ENCODE results near the gene ENTREP3.
A peak's percentile ranks its signal among the peaks of the same experiment; 100 is the strongest.

The ENTREP3 gene

GRCh38 chr1:155277902-155278688, 22.8 kb upstream of the ENTREP3 start:
- peak; percentile 87 for DNase-seq

- peak; percentile 97 for DNase-seq
Measured at GRCh38 chr1:155277070-155277901, 22.0 kb upstream of the ENTREP3 start, which contains the start of gene HCN3. HCN3 (plus strand) TSS chr1:155277463; CDS start chr1:155277591, 128 bp downstream.

GRCh38 chr1:155273343-155274245, 18.3 kb upstream of the ENTREP3 start, which contains the start of gene CLK2:
CLK2 (minus strand) TSS chr1:155273504; CDS start chr1:155270977, 2,527 bp downstream.
- DNase-seq, result peak; percentile 97

- peak; percentile 39 for DNase-seq
Measured at GRCh38 chr1:155272466-155273342, 17.4 kb upstream of the ENTREP3 start.

- no peak for DNase-seq
Measured at GRCh38 chr1:155269381-155269780, 14.1 kb upstream of the ENTREP3 start.

- no peak for DNase-seq
Measured at GRCh38 chr1:155268630-155269029, 13.3 kb upstream of the ENTREP3 start.

GRCh38 chr1:155267373-155267772, 12.1 kb upstream of the ENTREP3 start:
- DNase-seq, result no peak

- no peak for DNase-seq
Measured at GRCh38 chr1:155266553-155266952, 11.3 kb upstream of the ENTREP3 start.

GRCh38 chr1:155263067-155263466, 7.8 kb upstream of the ENTREP3 start:
- DNase-seq, result no peak

GRCh38 chr1:155261852-155262673, 6.8 kb upstream of the ENTREP3 start, which contains the start of gene SCAMP3:
SCAMP3 (minus strand) TSS chr1:155262360; CDS start chr1:155262151, 209 bp downstream.
- DNase-seq, result peak; percentile 98

- no peak for DNase-seq
Measured at GRCh38 chr1:155261493-155261851, 6.2 kb upstream of the ENTREP3 start.

- no peak for DNase-seq
Measured at GRCh38 chr1:155260276-155260675, 5.0 kb upstream of the ENTREP3 start.

- DNase-seq, result no peak
Measured at GRCh38 chr1:155256058-155256852, 972 bp upstream of the ENTREP3 start.

- peak; percentile 21 for DNase-seq
Measured at GRCh38 chr1:155254714-155255242, 505 bp downstream of the ENTREP3 start.

- no peak for DNase-seq
Measured at GRCh38 chr1:155254228-155254713, 1.0 kb downstream of the ENTREP3 start.

GRCh38 chr1:155253797-155254196, 1.5 kb downstream of the ENTREP3 start:
- DNase-seq, result no peak

- DNase-seq, result no peak
Measured at GRCh38 chr1:155253208-155253607, 2.1 kb downstream of the ENTREP3 start.

GRCh38 chr1:155251566-155251965, 3.7 kb downstream of the ENTREP3 start:
- no peak for DNase-seq

Measured in NCI-H1105 treated with DMSO at 0.1 percent for 48 hours (cell line).